Tibial artery (tissue), 4 donors: ENCODE data around the gene ACTN4.

Experiments
- DNase-seq, 2 donors: peaks; one replicate each; pipeline ENCODE4 v3.0.0-alpha.2; 2019
- H3K27ac ChIP-seq, 2 donors: fragments of 200-600 bp; sonication (generic) in 1 of 2; 1 replicate in 1 of 2; 2 replicates in 1 of 2; pipeline ENCODE4 v1.5.1; 2018 to 2019; ENCODE audit warnings: mild to moderate bottlenecking in 1 of 2
- H3K27me3 ChIP-seq, 2 donors: fragments of 200-600 bp; sonication (generic) in 1 of 2; one replicate each; pipeline versions ENCODE4 v1.5.1 to v1.6.0; 2016 to 2019
- H3K36me3 ChIP-seq, 3 donors: fragments of 200-600 bp; sonication (generic) in 2 of 3; one replicate each; pipeline ENCODE4 v1.5.1; 2016 to 2019; ENCODE audit warnings: mild to moderate bottlenecking in 2 of 3
- H3K4me1 ChIP-seq, 4 donors: fragments of 200-600 bp; sonication (generic) in 2 of 4; 1 replicate in 3 of 4; 2 replicates in 1 of 4; pipeline ENCODE4 v1.5.1; 2016 to 2019
- H3K4me3 ChIP-seq, 2 donors: fragments of 200-600 bp; sonication (generic) in 1 of 2; 1 replicate in 1 of 2; 2 replicates in 1 of 2; pipeline ENCODE4 v1.5.1; 2018 to 2019; ENCODE audit warnings: mild to moderate bottlenecking in 2 of 2
- H3K9me3 ChIP-seq, 3 donors: fragments of 200-600 bp; sonication (generic) in 1 of 3; one replicate each; pipeline ENCODE4 v1.5.1; 2016 to 2019
- intact Hi-C: fragments of 100-400 bp; cut with DNase I; formaldehyde crosslinking; loops from one replicate; pipeline ENCODE4 v1.15.0; 2023; ENCODE audit warnings: low total_unique reads
- TF ChIP-seq, protein P1 (sequence below), 2 experiments: fragments of 200-600 bp in 1 of 2; fragments of 450-650 bp in 1 of 2; IDR thresholded peaks; one replicate each; pipeline ENCODE4 v1.5.1; 2017 to 2019; ENCODE audit warnings: antibody characterized with exemption in 2 of 2, mild to moderate bottlenecking in 1 of 2, moderate library complexity in 1 of 2

The ACTN4 gene

DNA sequence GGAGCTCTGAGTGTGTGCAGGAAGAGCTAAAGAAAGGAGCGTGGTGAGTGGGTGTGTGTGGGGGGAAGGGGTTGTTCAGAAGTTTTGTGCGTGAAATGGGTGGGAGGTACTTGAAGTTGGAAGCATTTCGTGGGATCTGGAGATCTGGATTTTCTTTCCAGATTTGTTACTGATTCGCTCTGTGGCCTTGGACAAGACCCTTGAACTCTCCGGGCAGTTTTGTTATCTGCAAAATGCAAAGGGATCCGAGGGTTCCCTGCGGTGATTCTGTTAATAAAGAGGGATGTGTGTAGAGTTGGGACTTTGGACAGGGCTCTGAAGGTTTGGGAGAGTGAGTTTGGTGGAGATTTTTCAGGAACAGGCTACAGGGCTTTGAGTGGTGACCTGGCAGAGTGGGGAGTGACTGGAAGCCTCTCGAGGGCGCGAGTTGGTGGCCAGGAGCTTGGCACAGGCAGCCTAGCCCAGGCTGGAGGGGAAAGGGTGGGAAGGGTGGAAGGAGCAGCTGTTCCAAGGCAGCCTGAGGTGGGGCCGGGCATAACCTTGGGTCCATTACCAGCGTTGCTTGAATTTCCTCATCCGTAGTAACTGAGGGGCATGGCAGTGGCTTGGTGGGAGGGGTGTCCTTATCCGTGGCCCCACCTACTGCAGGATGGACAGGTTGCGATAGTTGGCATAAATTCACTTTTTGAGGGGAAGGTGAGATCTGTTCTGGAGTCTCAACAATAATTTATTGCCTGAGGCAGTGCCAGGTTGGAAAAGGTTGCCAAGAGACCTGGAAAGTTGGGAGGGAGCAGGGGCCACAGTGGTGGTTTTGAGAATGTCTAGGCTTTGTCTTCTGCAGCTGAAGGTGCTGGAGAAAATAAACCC is 2.1 kb downstream of the ACTN4 start:
- TF ChIP-seq, protein P1, sequence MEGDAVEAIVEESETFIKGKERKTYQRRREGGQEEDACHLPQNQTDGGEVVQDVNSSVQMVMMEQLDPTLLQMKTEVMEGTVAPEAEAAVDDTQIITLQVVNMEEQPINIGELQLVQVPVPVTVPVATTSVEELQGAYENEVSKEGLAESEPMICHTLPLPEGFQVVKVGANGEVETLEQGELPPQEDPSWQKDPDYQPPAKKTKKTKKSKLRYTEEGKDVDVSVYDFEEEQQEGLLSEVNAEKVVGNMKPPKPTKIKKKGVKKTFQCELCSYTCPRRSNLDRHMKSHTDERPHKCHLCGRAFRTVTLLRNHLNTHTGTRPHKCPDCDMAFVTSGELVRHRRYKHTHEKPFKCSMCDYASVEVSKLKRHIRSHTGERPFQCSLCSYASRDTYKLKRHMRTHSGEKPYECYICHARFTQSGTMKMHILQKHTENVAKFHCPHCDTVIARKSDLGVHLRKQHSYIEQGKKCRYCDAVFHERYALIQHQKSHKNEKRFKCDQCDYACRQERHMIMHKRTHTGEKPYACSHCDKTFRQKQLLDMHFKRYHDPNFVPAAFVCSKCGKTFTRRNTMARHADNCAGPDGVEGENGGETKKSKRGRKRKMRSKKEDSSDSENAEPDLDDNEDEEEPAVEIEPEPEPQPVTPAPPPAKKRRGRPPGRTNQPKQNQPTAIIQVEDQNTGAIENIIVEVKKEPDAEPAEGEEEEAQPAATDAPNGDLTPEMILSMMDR (IDR thresholded peaks at IDR 0.05), result no peak
- peak overlapping the region; percentile 94 to 97 for H3K27ac ChIP-seq
- no peaks in the 10 kb centered on the region for H3K9me3 ChIP-seq
- intact Hi-C loops, result loop anchor here (2.0 to 5.0 kb wide), 3 partner anchors 68 to 201 kb away; no protein-coding TSS in a partner anchor
- no peak for DNase-seq
- peaks cover 0 to 48% (median 43%) of the 10 kb centered on the region in 4 donors for H3K4me1 ChIP-seq
- H3K36me3 ChIP-seq, result no peaks in the 10 kb centered on the region
- no peaks in the 10 kb centered on the region for H3K27me3 ChIP-seq
- peak overlapping the region; percentile 83 to 97 for H3K4me3 ChIP-seq

- peak overlapping the region; percentile 83 to 97 for H3K4me3 ChIP-seq
Observed at GRCh38 chr19:38650172-38650775, 2.8 kb downstream of the ACTN4 start.

DNA sequence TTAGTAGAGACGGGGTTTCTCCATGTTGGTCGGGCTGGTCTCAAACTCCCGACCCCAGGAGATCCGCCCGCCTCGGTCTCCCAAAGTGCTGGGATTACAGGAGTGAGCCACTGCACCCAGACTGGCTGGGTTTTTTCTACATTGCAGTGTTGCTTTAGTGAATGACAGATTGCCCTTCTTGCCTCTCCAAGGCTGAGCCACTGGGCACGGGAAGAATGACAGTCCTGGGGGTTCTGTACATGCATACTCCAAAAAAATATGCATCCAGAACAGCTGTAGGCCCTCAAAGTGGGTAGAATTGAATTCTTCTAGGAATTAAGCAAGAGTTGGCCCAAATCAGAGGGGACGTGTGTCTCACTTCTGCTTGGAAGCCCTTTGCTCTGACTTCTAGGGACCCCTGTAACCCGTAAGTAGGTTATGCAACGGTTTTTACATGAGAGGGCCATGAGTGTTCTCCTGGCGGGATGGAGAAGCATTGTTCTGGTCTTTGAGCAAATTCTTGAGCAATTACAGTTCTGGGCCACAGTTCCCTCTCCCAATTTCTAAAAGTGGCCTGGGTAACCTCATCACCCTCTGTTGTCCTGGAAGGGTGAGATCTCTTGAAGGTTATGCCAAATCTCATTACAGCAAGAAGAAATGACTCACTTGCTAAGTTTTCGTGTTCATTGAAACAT is 3.6 kb downstream of the ACTN4 start:
- H3K4me1 ChIP-seq, result peaks cover 0 to 63% (median 58%) of the 10 kb centered on the region in 4 donors

More at GRCh38 chr19:38650172-38650775, 2.8 kb downstream of the ACTN4 start:
- Histone ChIP-seq H3K27ac (peak overlapping the region; percentile 94 to 97), H3K27me3 (no peaks in the 10 kb centered on the region), H3K4me1 (peaks cover 0 to 55% (median 50%) of the 10 kb centered on the region in 4 donors), H3K36me3 (no peaks in the 10 kb centered on the region), H3K9me3 (no peaks in the 10 kb centered on the region)
- intact Hi-C loops, result loop anchor here (5.0 kb wide), 1 partner anchor 67 kb away; no protein-coding TSS in a partner anchor
- no peak for DNase-seq
- TF ChIP-seq, protein P1 (IDR thresholded peaks at IDR 0.05), result no peak

DNA sequence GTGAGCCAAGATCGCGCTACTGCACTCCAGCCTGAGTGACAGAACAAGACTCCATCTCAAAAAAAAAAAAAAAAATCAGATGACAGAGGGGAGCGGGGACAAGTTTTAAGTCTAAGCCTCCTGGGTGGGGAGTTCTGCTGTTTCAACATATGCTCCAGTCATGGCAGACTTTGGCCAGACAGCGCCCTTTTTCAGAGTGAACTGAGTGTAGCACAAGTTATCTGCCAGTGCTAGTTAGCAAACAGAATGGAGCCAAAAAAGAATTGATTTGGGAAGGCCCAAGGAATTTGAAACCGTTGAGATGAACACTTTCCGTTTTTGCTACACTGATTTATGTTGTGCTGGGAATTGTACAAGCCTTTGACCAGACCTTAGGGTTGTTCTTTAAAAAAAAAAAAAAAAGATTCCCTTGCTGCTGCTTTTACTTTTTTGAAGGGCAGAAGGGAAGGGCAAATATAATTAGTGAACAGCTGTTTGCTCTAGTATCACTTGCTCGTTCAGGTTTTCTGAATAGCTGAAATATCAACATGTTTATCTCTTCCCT is 5.7 kb downstream of the ACTN4 start:
- peak; percentile 76 to 84 for DNase-seq
- H3K9me3 ChIP-seq, result no peaks in the 10 kb centered on the region
- TF ChIP-seq, protein P1 (IDR thresholded peaks at IDR 0.05), result peak in 1 of 2 experiments; percentile 7
- H3K27ac ChIP-seq, result peak overlapping the region; percentile 94 to 97
- H3K4me3 ChIP-seq, result peak overlapping the region; percentile 83 to 97
- peaks cover 0 to 83% (median 76%) of the 10 kb centered on the region in 4 donors for H3K4me1 ChIP-seq
- intact Hi-C loops, result loop anchor here (5.0 kb wide), 1 partner anchor 64 kb away; no protein-coding TSS in a partner anchor
- peaks cover 0 to 2% (median 0%) of the 10 kb centered on the region in 3 donors for H3K36me3 ChIP-seq
- H3K27me3 ChIP-seq, result no peaks in the 10 kb centered on the region

More for the DNA sequence above, 3.6 kb downstream of the ACTN4 start:
- Histone ChIP-seq H3K4me3 (peak overlapping the region; percentile 83 to 97), H3K9me3 (no peaks in the 10 kb centered on the region), H3K27me3 (no peaks in the 10 kb centered on the region), H3K27ac (peak overlapping the region; percentile 94 to 97), H3K36me3 (no peaks in the 10 kb centered on the region)
- peak in 1 of 2 donors; percentile 64 for DNase-seq
- intact Hi-C loops, result loop anchor here (5.0 kb wide), 1 partner anchor 66 kb away; no protein-coding TSS in a partner anchor
- TF ChIP-seq, protein P1 (IDR thresholded peaks at IDR 0.05), result peak; percentile 13 to 38

DNA sequence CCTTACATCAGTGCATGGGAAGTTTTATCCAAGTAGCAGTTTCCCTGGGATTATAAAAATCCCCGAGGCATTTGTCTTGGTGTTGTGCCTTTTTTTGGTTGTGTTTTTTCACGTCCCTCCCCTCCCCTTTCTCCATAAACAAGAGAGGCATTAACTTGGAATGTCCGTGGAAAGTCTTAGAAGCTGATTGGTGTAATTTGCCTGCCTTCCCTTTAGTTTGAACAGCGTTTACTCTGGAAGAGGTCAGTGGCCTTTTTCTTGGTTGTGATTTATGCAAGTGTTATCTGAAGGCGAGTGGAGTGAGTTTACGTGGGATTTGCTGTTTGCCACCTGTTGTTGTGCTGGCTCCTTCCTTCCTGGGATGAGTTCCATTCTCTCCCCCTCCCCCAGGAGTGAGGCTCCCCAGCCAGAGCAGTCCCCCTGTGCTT is 7.2 kb downstream of the ACTN4 start:
- no peak for DNase-seq
- Histone ChIP-seq H3K4me1 (peaks cover 0 to 95% (median 90%) of the 10 kb centered on the region in 4 donors), H3K27me3 (no peaks in the 10 kb centered on the region), H3K9me3 (no peaks in the 10 kb centered on the region), H3K27ac (peak overlapping the region; percentile 94 to 97), H3K36me3 (peaks cover 0 to 2% (median 0%) of the 10 kb centered on the region in 3 donors), H3K4me3 (peak overlapping the region in 1 of 2 donors; percentile 97)
- intact Hi-C loops, result loop anchor here (5.0 kb wide), 2 partner anchors 38 to 63 kb away; no protein-coding TSS in a partner anchor
- TF ChIP-seq, protein P1 (IDR thresholded peaks at IDR 0.05), result no peak
